PC-3 (cell line): ENCODE data around the gene MARK2. TPM values are rescaled to one million over a fixed set of nuclear protein-coding genes. Genes with fewer than 3 reads are reported as not detected.

Experiments used
- ATAC-seq: fragments of 200-7000 bp; cut with Tn5 transposase; 2 replicates; pipeline ENCODE4 v1.9.1; 2020; ENCODE audit warnings: mild to moderate bottlenecking, moderate library complexity
- BruUV-seq: library from RNA; stranded (reverse); fragments of 400-500 nt; replicated peaks from 2 replicates; lab custom pipeline; 2021; lab: Mats Ljungman, UMichigan
- CTCF ChIA-PET: fragments of 300-600 bp; sonication (Branson Sonifier 250); formaldehyde crosslinking; loops from one replicate; lab custom pipeline; 2022; ENCODE audit warnings: antibody characterized with exemption; lab: Charles Lee
- POLR2A ChIA-PET: fragments of 300-600 bp; sonication (Branson Sonifier 250); formaldehyde crosslinking; loops from one replicate; lab custom pipeline; 2022; ENCODE audit warnings: antibody characterized with exemption; ENCODE audit not compliant: unreplicated experiment; lab: Charles Lee
- DNase-seq: peaks from one replicate; pipeline ENCODE4 v3.0.0-alpha.2; 2015
- H2AFZ ChIP-seq: fragments of 300-600 bp; sonication (generic); 2 replicates; pipeline ENCODE4 v1.6.0; 2016; ENCODE audit warnings: antibody characterized with exemption, low read length
- H3F3A ChIP-seq: fragments of 300-600 bp; sonication (generic); one replicate; pipeline ENCODE4 v1.6.0; 2017; ENCODE audit warnings: antibody characterized with exemption, low read length, control low read depth, mild to moderate bottlenecking; ENCODE audit not compliant: unreplicated experiment
- H3K27ac ChIP-seq: fragments of 300-600 bp; sonication (generic); 2 replicates; pipeline ENCODE4 v1.5.1; 2016; ENCODE audit warnings: mild to moderate bottlenecking, low read length
- H3K27me3 ChIP-seq: fragments of 300-600 bp; sonication (generic); 2 replicates; pipeline ENCODE4 v1.6.1; 2016; ENCODE audit warnings: low read length, mixed read lengths
- H3K36me3 ChIP-seq: fragments of 300-600 bp; sonication (generic); 2 replicates; pipeline ENCODE4 v1.6.1; 2016; ENCODE audit warnings: low read depth, mixed run types, low read length, mixed read lengths
- H3K4me1 ChIP-seq: fragments of 300-600 bp; sonication (generic); 2 replicates; pipeline ENCODE4 v1.5.1; 2016; ENCODE audit warnings: low read length; ENCODE audit not compliant: insufficient read depth
- H3K4me2 ChIP-seq: fragments of 300-600 bp; sonication (generic); 2 replicates; pipeline ENCODE4 v1.6.0; 2016; ENCODE audit warnings: low read length
- H3K4me3 ChIP-seq: fragments of 300-600 bp; sonication (generic); 2 replicates; pipeline ENCODE4 v1.5.1; 2016; ENCODE audit warnings: mild to moderate bottlenecking, low read length, mixed read lengths
- H3K79me2 ChIP-seq: fragments of 300-600 bp; sonication (generic); 2 replicates; pipeline ENCODE4 v1.6.1; 2017; ENCODE audit warnings: low read length, mixed read lengths
- H3K9ac ChIP-seq: fragments of 300-600 bp; sonication (generic); 2 replicates; pipeline ENCODE4 v1.6.0; 2016; ENCODE audit warnings: mild to moderate bottlenecking, low read length
- H3K9me2 ChIP-seq: fragments of 300-600 bp; sonication (generic); replicated peaks from 2 replicates; pipeline ENCODE4 v1.6.1; 2016; ENCODE audit warnings: mixed run types, low read length, mixed read lengths
- H3K9me3 ChIP-seq: fragments of 300-600 bp; sonication (generic); 2 replicates; pipeline ENCODE4 v1.6.1; 2016; ENCODE audit warnings: low read length, mixed read lengths
- H4K20me1 ChIP-seq: fragments of 300-600 bp; sonication (generic); 2 replicates; pipeline ENCODE4 v1.6.1; 2016; ENCODE audit warnings: low read length, mixed read lengths
- EZH2 ChIP-seq: fragments of 300-600 bp; sonication (generic); IDR thresholded peaks from one replicate; pipeline ENCODE4 v1.6.1; 2017; ENCODE audit warnings: antibody characterized with exemption, mild to moderate bottlenecking, low read length; ENCODE audit not compliant: unreplicated experiment
- EZH2phosphoT487 ChIP-seq: fragments of 300-600 bp; sonication (generic); IDR thresholded peaks from 2 replicates; pipeline ENCODE4 v1.6.1; 2018; ENCODE audit warnings: mild to moderate bottlenecking, antibody characterized with exemption, low read length, borderline replicate concordance
- intact Hi-C: fragments of 100-400 bp; cut with micrococcal nuclease; formaldehyde crosslinking; loops from 2 replicates; pipeline ENCODE4 v1.9.0; 2023
- total RNA-seq: library from RNA; depleted of rRNA; stranded (reverse); fragments of >200 nt; gene quantifications from 2 replicates; pipeline ENCODE4 v1.2.3, GENCODE V29; 2014
- TF ChIP-seq, protein P1 (sequence below): fragments of 300-600 bp; sonication (generic); conservative IDR thresholded peaks from 2 replicates; pipeline ENCODE4 v1.5.1; 2017; ENCODE audit warnings: antibody characterized with exemption, low read depth, mild to moderate bottlenecking, low read length

Gene MARK2
- total RNA-seq, 1 experiment from 2014 or later: 60.1 TPM

DNA sequence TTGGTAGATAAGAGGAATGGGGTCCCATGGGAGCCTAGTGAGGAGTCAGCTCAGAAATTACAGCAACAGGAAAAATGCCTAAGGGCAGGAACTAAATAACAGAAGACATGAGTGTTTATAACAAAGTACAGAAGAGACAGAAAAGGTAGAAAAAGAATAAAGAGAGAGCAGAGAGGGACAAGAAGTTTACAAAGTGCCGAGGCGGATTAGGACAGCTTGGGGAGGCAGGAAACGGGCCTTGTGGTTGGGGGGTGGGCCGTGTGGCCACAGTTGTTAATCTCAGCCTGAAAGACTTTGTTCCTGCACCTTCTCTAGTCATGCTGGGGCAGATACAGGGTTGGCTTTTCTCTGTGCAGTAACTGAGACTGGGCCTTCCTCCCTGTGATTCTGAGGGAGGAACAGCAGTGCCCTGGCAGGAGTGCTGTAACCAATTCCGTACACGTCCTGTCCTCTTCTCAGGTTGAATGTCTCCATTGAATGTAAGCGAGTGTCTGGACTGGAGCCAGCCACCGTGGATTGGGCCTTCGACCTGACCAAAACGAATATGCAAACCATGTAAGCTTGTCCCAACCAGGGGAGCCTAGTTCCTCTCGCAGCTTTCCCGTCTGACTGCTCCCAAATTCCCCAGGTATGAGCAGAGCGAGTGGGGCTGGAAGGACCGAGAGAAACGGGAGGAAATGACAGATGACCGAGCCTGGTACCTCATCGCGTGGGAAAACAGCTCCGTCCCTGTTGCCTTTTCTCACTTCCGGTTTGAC, 113.0 kb downstream of the MARK2 start:
- Histone ChIP-seq H3K79me2 (no peaks in the 10 kb centered on the region), H3K4me2 (no peak overlapping the region), H3K9me2 (no peaks in the 10 kb centered on the region), H3K4me1 (no peaks in the 10 kb centered on the region), H3K4me3 (no peak overlapping the region), H3K36me3 (peaks cover 36% of the 10 kb centered on the region), H3K9me3 (no peaks in the 10 kb centered on the region), H3F3A (no peaks in the 10 kb centered on the region), H2AFZ (no peak overlapping the region), H4K20me1 (no peaks in the 10 kb centered on the region), H3K9ac (no peak overlapping the region), H3K27ac (no peak overlapping the region), H3K27me3 (no peaks in the 10 kb centered on the region)
- TF ChIP-seq, protein P1, sequence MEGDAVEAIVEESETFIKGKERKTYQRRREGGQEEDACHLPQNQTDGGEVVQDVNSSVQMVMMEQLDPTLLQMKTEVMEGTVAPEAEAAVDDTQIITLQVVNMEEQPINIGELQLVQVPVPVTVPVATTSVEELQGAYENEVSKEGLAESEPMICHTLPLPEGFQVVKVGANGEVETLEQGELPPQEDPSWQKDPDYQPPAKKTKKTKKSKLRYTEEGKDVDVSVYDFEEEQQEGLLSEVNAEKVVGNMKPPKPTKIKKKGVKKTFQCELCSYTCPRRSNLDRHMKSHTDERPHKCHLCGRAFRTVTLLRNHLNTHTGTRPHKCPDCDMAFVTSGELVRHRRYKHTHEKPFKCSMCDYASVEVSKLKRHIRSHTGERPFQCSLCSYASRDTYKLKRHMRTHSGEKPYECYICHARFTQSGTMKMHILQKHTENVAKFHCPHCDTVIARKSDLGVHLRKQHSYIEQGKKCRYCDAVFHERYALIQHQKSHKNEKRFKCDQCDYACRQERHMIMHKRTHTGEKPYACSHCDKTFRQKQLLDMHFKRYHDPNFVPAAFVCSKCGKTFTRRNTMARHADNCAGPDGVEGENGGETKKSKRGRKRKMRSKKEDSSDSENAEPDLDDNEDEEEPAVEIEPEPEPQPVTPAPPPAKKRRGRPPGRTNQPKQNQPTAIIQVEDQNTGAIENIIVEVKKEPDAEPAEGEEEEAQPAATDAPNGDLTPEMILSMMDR: no peak
- TF ChIP-seq EZH2phosphoT487 (no peak), EZH2 (no peak)
- no peak for DNase-seq
- CTCF ChIA-PET: no interaction called here
- BruUV-seq: no TSS peak
- POLR2A ChIA-PET: no interaction called here
- ATAC-seq: no peak
- intact Hi-C loops: no loop called here

DNA sequence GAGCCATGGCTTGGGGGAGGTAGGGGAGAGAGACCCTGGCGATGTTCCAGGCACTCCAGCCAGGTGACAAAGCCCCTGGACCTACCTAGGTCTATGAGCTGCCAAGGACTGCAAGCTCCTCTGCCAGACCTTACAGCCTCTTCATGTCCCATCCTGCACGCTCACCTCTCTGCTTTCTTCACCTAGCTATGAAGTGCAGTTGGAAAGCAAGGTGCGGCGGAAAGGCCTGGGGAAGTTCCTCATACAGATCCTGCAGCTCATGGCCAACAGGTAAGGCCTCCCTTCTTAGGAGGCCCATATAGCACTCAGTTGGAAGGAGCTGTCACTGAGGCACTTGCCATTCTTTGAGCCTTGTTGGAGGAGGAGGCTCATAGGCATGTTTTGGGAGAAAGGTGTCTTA, 113.7 kb downstream of the MARK2 start:
- Histone ChIP-seq H4K20me1 (no peaks in the 10 kb centered on the region), H2AFZ (no peak overlapping the region), H3K4me3 (no peak overlapping the region), H3K79me2 (no peaks in the 10 kb centered on the region), H3K27ac (no peak overlapping the region), H3K9me3 (no peaks in the 10 kb centered on the region), H3K9ac (no peak overlapping the region), H3F3A (no peaks in the 10 kb centered on the region), H3K4me1 (no peaks in the 10 kb centered on the region), H3K4me2 (no peak overlapping the region), H3K36me3 (peaks cover 36% of the 10 kb centered on the region), H3K9me2 (no peaks in the 10 kb centered on the region), H3K27me3 (no peaks in the 10 kb centered on the region)
- DNase-seq (no peak), ATAC-seq (no peak)
- ChIA-PET POLR2A (no interaction called here), CTCF (no interaction called here)
- no TSS peak for BruUV-seq
- TF ChIP-seq EZH2 (no peak), EZH2phosphoT487 (no peak)
- TF ChIP-seq, protein P1: no peak
- intact Hi-C loops: no loop called here

DNA sequence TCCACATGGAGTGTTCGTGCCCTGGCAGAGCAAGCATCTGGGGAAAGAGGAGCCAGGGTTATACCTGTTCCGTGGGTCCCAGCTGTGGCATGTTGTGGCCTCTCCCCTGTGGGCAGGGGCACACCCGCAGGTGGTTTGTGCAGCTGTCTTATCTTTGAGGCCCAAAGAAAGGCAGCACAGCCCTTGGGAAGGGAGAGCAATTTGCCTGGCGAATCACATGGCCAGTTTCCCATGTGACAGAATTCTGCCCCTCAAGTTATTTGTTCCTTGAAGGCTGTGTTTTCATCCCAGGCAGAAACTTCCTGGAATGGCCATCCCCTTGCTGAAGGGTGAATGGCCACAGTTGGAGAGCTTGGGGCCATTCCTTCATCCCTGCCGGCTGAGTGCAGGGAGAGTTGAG, 119.1 kb downstream of the MARK2 start:
- Histone ChIP-seq H3K27me3 (no peaks in the 10 kb centered on the region), H4K20me1 (no peaks in the 10 kb centered on the region), H3K4me1 (no peaks in the 10 kb centered on the region), H2AFZ (no peak overlapping the region), H3K9me3 (no peaks in the 10 kb centered on the region), H3K9ac (no peak overlapping the region), H3K9me2 (no peaks in the 10 kb centered on the region), H3K79me2 (no peaks in the 10 kb centered on the region), H3K27ac (no peak overlapping the region), H3K4me2 (no peak overlapping the region), H3K36me3 (peaks cover 19% of the 10 kb centered on the region), H3F3A (no peaks in the 10 kb centered on the region), H3K4me3 (no peak overlapping the region)
- intact Hi-C loops: no loop called here
- ATAC-seq (no peak), DNase-seq (no peak)
- no TSS peak for BruUV-seq
- ChIA-PET POLR2A (no interaction called here), CTCF (no interaction called here)
- TF ChIP-seq EZH2: no peak
- TF ChIP-seq, protein P1: no peak
- no peak for TF ChIP-seq EZH2phosphoT487
